Heart right ventricle (tissue), 16 donors: ENCODE data around the gene CBLIF. TPM values are rescaled to one million over a fixed set of nuclear protein-coding genes. Genes with fewer than 3 reads are reported as not detected.

Source experiments
- ATAC-seq, 8 donors: fragments of 200-7000 bp; cut with Tn5 transposase; one replicate each; pipeline ENCODE4 v1.9.1; 2020; ENCODE audit warnings: mild to moderate bottlenecking in 8 of 8, moderate library complexity in 8 of 8, moderate number of reproducible peaks in 1 of 8
- DNase-seq, 2 donors: peaks; one replicate each; pipeline ENCODE4 v3.0.0-alpha.2; 2020
- H3K27ac ChIP-seq, 10 donors: fragments of 200-600 bp; sonication (generic) in 2 of 10; one replicate each; pipeline versions ENCODE4 v1.5.0 to v1.8.0; 2020 to 2022; ENCODE audit warnings: mild to moderate bottlenecking in 3 of 10
- H3K27me3 ChIP-seq, 7 donors: fragments of 200-600 bp; one replicate each; pipeline ENCODE4 v1.8.0; 2021 to 2022; ENCODE audit warnings: mild to moderate bottlenecking in 2 of 7
- H3K36me3 ChIP-seq, 9 donors: fragments of 200-600 bp; sonication (generic) in 1 of 9; one replicate each; pipeline versions ENCODE4 v1.5.0 to v1.8.0; 2020 to 2022; ENCODE audit warnings: mild to moderate bottlenecking in 2 of 9
- H3K4me1 ChIP-seq, 9 donors: fragments of 200-600 bp; sonication (generic) in 1 of 9; one replicate each; pipeline versions ENCODE4 v1.5.0 to v1.8.0; 2020 to 2022; ENCODE audit warnings: mild to moderate bottlenecking in 4 of 9
- H3K4me3 ChIP-seq, 10 donors: fragments of 200-600 bp; sonication (generic) in 2 of 10; one replicate each; pipeline versions ENCODE4 v1.5.0 to v1.8.0; 2020 to 2022; ENCODE audit warnings: mild to moderate bottlenecking in 7 of 10, moderate library complexity in 2 of 10
- H3K9me3 ChIP-seq, 11 donors: fragments of 200-600 bp in 10 of 11; sonication (generic) in 2 of 11; one replicate each; pipeline versions ENCODE4 v1.5.0 to v1.8.0; 2013 to 2022; ENCODE audit warnings: mild to moderate bottlenecking in 2 of 11, control low read depth in 1 of 11, moderate library complexity in 1 of 11
- CTCF ChIP-seq, 9 donors: fragments of 200-600 bp; sonication (generic) in 2 of 9; IDR thresholded peaks; one replicate each; pipeline versions ENCODE4 v1.5.0 to v1.8.0; 2021 to 2022; ENCODE audit warnings: antibody characterized with exemption in 9 of 9, mild to moderate bottlenecking in 5 of 9, moderate library complexity in 1 of 9
- WGBS, 2 donors: extraction: QIAGEN DNeasy Blood & Tissue Kit; methylation state at CpG; one replicate each; pipeline ENCODE4 v1.1.7; 2013; ENCODE audit warnings: inconsistent platforms in 1 of 2; 5-methylcytosine and 5-hydroxymethylcytosine counted together
- intact Hi-C, 10 donors: fragments of 100-400 bp; cut with DNase I; formaldehyde crosslinking; loops; one replicate each; pipeline versions ENCODE4 v1.11.1 to v1.14.2; 2022
- polyA plus RNA-seq, 2 donors: library from polyadenylated mRNA; stranded (reverse); fragments of 200-250 nt; gene quantifications; one replicate each; pipeline ENCODE4 v1.2.3, GENCODE V29; 2013
- total RNA-seq, 10 donors: library from RNA; stranded (reverse); fragmentation: NEBNext Ultra II Directional in 3 of 10; extraction: Animal tissue kit (Norgen Biotek cat#: 25700) in 3 of 10; gene quantifications; one replicate each; pipeline versions ENCODE4 v1.2.1 to v1.2.4, GENCODE V29; 2021 to 2023
- donor health status: Arrhythmogenic right ventricular cardiomyopathy.
- donor health status: ischemic (EF 13 %, LVEDD 7.1; RV severe dilation, severe dysfunction).
- donor health status: healthy with polysubstance abuse.
- donor health status: DM: no; HTN: yes; CAD: no.
- donor health status: DM: no; HTN: no; CAD: no.
- donor health status: ischemic (EF 25% LVEDD 6.9; RV normal size, moderate dysfunction).
- donor health status: ischemic (EF 25% LVEDD 5.7; RV mildly dilated, moderate dysfunction).
- donor health status: healthy.
- donor health status: DM: yes; HTN: yes; CAD: no.
- donor health status: Ischemic cardiomyopathy.
- donor health status: ischemic (EF 35%, LVEDD 5.7; RV mildly dilated, moderate dysfunction).
- donor health status: nonischemic (EF 11% LVEDD 7.7; RV severe dilation, severe dysfunction).
- donor health status: DM: yes; HTN: yes; CAD: no.
- donor health status: PGD.
- donor health status: ischemic (EF 29% LVEDD 5.4; RV normal size, mild dysfunction).
- donor health status: nonischemic (EF 23%, LVEDD 6.1; RV moderate dilation, normal function).

Gene CBLIF
- total and polyA plus RNA-seq, 12 donors, result not detected

DNA sequence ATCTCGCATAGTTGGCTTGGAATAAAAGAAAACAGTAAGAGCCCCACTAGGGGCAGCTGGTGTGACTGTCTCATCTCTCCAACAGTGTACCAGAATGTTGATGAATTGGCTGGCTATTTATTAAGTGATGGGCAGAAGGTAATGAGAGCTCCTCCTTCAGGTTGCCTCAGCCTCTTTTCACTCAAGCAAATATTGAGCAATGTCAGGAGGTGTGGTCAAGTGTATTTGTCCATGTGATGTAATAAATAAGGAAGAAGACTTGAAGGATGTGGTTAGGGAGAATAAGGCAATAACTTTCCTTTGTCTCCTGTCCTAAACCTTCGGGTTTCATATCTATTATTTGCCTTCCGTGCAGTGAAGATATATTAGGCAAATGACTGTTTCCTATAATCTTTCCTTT, 21.1 kb upstream of the CBLIF start, which contains the start of gene TCN1:
Gene TCN1 (minus strand): TSS at position 91 of the 400 bp plus-strand sequence. CDS start 17 bp downstream, at position 74.
- TF ChIP-seq CTCF (IDR thresholded peaks at IDR 0.05), result no peak
- intact Hi-C loops, result no loop called here
- 72 to 79% methylated on average over 3 of the region's 3 CpGs for WGBS, 2 donors
- no peak within 1 kb of the TSS for H3K4me3 ChIP-seq
- peak within 1 kb of the TSS in 1 of 10 donors; percentile 38 for H3K27ac ChIP-seq
- H3K27me3 ChIP-seq, result no peaks in the 10 kb centered on the region
- peaks cover 0 to 12% (median 0%) of the 10 kb centered on the region in 11 donors for H3K9me3 ChIP-seq
- DNase-seq, result no peak
- H3K36me3 ChIP-seq, result no peaks in the 10 kb centered on the region
- H3K4me1 ChIP-seq, result peaks cover 0 to 15% (median 0%) of the 10 kb centered on the region in 9 donors
- ATAC-seq, result no peak

GRCh38 chr11:59865031-59865430, 19.7 kb upstream of the CBLIF start:
- WGBS, 2 donors, result 66 to 74% methylated on average over 1 of the region's 1 CpG
- ATAC-seq (no peak), DNase-seq (no peak)
- no peaks in the 10 kb centered on the region for H3K27me3 ChIP-seq
- intact Hi-C loops, result no loop called here
- no peaks in the 10 kb centered on the region for H3K36me3 ChIP-seq
- H3K4me1 ChIP-seq, result peaks cover 0 to 15% (median 0%) of the 10 kb centered on the region in 9 donors
- TF ChIP-seq CTCF (IDR thresholded peaks at IDR 0.05), result no peak
- peak overlapping the region in 1 of 10 donors; percentile 38 for H3K27ac ChIP-seq
- H3K9me3 ChIP-seq, result no peaks in the 10 kb centered on the region
- H3K4me3 ChIP-seq, result no peak overlapping the region

DNA sequence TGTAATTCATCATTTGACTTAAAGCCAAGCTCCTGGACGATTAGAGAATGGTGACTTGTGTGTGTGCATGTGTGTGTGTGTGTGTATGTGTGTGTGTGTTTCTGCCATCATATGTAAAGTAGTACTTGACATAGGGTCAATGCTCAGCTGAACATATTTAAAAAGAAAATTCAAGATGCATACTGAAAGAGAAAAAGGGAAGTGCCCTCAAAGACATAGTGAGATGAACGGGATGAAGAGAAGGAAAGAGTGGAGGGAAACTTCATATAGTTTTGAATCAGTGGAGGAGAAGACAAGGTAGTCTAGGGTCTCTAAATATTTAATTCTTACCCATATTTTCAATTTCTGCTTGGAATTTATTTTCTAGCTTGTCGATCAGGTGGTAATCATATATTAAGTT, 17.0 kb upstream of the CBLIF start:
- ATAC-seq (no peak), DNase-seq (no peak)
- Histone ChIP-seq H3K4me1 (peaks cover 0 to 26% (median 0%) of the 10 kb centered on the region in 9 donors), H3K4me3 (no peak overlapping the region), H3K36me3 (no peaks in the 10 kb centered on the region), H3K27me3 (no peaks in the 10 kb centered on the region), H3K27ac (no peak overlapping the region), H3K9me3 (no peaks in the 10 kb centered on the region)
- intact Hi-C loops, result no loop called here
- 65 to 67% methylated on average over 3 of the region's 3 CpGs for WGBS, 2 donors
- no peak for TF ChIP-seq CTCF (IDR thresholded peaks at IDR 0.05)

GRCh38 chr11:59859673-59860072, 14.4 kb upstream of the CBLIF start:
- no peaks in the 10 kb centered on the region for H3K27me3 ChIP-seq
- no peak for TF ChIP-seq CTCF (IDR thresholded peaks at IDR 0.05)
- intact Hi-C loops, result no loop called here
- no peak for DNase-seq
- no peaks in the 10 kb centered on the region for H3K36me3 ChIP-seq
- no peak overlapping the region for H3K4me3 ChIP-seq
- no peak for ATAC-seq
- H3K9me3 ChIP-seq, result no peaks in the 10 kb centered on the region
- peaks cover 0 to 12% (median 0%) of the 10 kb centered on the region in 9 donors for H3K4me1 ChIP-seq
- no peak overlapping the region for H3K27ac ChIP-seq
